ENCODE data around the gene MAST1.

DNA sequence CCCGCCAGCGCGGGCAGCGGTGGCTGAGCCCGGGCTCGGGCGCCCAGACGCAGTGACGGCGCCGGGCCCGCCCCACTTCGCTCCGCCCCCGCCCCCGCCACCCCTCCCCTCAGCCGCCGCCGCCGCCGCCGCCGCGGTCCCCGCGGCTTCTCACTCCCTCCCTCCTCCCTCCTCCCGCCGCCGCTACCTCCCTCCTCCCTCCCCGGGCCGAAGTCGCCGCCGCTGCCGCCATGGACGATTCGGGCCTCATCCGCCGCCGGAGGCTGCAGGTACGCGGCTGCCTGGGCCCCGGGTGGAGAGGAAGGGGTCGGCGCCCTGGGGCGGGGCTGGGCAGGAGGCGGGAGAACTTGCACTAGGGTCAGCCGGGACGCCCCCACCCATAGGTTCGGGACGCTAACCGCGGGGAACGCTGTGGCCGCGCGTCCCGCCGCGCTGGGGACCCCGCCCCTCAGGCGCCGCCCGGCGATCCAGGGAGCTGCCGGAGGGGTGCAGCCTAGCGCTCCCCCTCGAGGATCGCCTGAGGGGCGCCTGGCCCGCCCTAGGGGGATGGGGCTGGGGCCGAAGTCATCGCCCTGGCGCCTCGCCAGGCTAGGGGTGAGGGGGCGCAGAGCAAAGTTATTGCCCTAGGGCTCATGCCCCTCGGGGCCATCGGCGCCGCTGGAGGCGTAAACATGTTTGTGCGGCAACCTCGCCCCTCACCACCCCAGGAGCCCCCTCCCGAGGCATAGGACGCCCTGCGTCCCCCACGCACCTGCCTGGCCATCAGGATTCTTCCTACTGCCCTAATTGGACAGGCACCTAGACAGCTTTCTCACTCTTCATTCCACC, 4.4 kb upstream of the MAST1 start:
- TF ChIP-seq POLR2A (IDR thresholded peaks at IDR 0.05) (no peak), CTCF (IDR thresholded peaks at IDR 0.05) (no peak)

Measured in testis (tissue), 2 donors.